ENCODE results near the gene SLC26A4.

SLC26A4 gene

DNA sequence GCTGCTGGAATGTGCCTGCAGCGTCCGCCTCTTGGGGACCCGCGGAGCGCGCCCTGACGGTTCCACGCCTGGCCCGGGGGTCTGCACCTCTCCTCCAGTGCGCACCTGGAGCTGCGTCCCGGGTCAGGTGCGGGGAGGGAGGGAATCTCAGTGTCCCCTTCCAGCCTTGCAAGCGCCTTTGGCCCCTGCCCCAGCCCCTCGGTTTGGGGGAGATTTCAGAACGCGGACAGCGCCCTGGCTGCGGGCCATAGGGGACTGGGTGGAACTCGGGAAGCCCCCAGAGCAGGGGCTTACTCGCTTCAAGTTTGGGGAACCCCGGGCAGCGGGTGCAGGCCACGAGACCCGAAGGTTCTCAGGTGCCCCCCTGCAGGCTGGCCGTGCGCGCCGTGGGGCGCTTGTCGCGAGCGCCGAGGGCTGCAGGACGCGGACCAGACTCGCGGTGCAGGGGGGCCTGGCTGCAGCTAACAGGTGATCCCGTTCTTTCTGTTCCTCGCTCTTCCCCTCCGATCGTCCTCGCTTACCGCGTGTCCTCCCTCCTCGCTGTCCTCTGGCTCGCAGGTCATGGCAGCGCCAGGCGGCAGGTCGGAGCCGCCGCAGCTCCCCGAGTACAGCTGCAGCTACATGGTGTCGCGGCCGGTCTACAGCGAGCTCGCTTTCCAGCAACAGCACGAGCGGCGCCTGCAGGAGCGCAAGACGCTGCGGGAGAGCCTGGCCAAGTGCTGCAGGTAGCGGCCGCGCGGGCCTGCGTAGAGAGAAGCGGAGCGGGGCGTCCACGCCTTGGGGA is 645 bp downstream of the SLC26A4 start:
- DNase-seq: peak; percentile 28

GRCh38 chr7:107661865-107662379 is 1.3 kb downstream of the SLC26A4 start:
- DNase-seq: no peak

DNA sequence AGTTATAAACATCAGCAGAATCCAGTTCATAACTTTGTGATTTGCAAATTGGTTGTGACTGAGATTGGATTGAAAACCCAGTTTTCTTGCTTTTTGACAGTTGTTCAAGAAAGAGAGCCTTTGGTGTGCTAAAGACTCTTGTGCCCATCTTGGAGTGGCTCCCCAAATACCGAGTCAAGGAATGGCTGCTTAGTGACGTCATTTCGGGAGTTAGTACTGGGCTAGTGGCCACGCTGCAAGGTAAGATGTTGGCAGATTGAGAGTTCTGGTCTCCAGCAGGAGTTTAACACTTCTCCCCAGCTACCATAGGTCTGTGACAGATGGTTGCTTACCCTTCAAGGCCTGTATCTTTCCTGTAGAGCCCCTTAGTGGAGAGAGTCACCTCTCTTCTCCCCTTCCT is 2.6 kb downstream of the SLC26A4 start:
- no peak for DNase-seq

GRCh38 chr7:107666790-107667189 is 6.2 kb downstream of the SLC26A4 start:
- no peak for DNase-seq

DNA sequence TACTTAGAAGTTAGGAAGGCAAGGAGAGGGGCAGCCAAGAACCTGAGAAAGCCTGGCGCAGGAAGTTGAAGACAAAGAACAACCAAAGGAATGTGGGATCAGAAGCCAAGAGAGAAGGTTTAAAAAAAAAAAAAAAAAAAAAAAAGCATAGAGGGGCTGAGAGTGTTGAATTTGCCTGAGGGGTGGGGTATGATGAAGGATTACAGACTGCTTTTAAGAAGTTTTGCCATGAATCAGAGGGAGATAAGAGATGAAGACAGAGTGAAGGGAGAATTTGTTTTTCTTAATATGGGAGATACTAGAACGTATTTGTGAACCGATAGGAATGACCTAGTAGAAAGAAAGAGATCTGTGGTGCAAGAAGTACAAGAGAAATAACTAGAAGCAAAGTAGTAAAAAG is 6.7 kb downstream of the SLC26A4 start:
- DNase-seq: no peak

DNA sequence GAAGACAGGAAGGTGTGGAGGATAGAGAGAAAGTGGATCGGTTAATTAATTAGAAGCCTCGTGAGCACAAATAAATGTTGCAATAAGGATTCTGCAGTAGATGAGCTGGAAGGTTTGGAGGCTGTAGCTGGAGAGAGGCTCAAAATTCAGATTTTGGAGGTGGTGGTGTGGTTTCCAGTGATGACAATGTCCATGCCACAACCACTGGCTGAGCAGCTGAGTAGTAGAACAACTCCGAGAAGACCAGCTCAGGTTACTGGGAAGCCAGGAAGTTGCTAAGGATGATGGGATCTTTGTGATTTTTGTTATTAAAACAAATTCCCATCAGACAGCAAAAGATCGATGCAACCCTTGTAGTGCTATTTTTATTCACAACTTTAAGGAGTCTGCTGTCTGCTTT is 7.7 kb downstream of the SLC26A4 start:
- no peak for DNase-seq

GRCh38 chr7:107672183-107672582 is 11.6 kb downstream of the SLC26A4 start:
- no peak for DNase-seq

GRCh38 chr7:107676249-107676648 is 15.6 kb downstream of the SLC26A4 start:
- no peak for DNase-seq

GRCh38 chr7:107678110-107678753 is 17.6 kb downstream of the SLC26A4 start:
- DNase-seq: no peak

DNA sequence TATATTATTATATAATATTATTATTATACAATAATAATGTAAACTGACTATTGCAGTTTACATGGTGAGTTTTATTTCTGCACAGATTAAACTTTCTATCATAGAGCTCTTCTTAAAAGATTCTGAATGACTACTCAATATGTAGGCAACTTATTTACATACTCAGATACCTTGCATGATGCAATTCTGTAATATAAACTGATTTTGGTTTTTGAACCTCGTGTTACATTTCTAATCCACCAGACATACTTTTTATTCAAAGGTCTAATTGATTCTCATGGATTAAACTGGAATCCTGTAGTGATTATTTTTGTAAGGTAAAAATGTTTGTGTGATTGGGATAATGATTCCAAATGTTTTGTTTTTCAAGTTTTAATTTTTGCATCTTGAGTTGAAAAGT is 19.9 kb downstream of the SLC26A4 start:
- DNase-seq: no peak

GRCh38 chr7:107682886-107683285 is 22.3 kb downstream of the SLC26A4 start:
- DNase-seq: no peak

DNA sequence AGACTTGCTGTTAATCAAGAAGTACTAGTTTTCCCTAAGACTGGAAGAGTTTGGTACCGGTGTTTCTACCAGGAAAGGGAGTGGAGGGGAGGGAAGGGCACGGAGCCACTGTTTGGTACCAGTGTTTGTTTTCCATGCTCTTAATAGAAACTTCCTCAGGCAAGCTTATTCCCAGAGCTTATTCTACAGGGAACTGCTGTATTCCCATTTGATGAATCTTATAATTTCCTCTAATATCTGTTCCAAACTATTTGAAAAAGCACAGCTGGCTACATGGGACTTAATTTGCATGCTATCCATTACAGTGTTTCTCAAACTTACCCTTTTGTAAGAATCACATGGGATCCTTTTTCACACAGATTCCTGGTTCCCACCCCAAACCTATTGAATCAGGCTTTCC is 23.7 kb downstream of the SLC26A4 start:
- DNase-seq: no peak

- DNase-seq: no peak
Measured at GRCh38 chr7:107684947-107685463, 24.4 kb downstream of the SLC26A4 start.

DNA sequence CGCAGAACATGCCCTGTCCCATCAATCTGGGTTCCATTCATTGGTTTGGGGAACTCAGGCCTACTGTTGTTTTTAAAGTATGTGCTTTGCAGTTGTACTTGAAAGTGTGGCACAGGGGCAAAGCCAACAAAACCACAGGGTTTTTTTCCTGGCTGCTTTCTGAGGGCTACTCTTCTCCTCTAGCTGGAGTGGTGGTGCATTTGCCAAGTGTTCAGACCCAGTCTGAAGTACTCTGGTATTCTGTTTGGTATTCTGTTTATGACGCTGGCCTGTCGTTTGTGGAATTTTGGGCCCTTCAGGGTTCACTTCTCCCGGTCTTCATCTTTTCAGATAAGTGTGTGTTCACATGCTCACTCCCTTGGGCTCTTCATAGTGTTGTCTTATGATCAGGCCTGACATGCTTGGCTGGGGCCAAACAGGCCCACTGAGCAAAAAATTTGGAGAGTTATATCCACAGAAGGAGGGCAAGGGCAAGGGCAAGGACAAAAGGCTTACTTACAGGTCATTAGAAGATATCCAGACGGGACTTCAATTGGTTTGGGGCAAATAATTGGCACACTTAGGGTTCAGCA is 26.3 kb downstream of the SLC26A4 start:
- no peak for DNase-seq

- no peak for DNase-seq
Measured at GRCh38 chr7:107687656-107688055, 27.0 kb downstream of the SLC26A4 start.

DNA sequence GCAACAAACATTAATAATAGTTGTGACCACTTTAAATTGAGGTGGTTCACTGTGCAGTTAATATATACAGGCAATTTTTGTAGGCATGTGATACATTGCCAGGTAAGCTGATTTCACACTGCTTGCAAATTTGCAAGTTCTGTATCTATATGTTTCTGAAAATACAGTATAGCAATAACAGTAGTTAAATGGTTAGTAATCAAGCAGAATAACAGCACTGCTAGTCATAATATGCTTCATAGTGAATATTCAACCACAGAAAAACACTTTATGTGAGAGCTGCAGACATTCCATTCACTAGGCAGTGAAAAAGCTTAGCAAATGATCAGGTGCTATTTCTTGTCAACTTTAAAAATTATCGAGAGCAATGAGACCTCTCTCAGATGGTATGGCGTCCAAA is 28.9 kb downstream of the SLC26A4 start:
- DNase-seq: no peak

- DNase-seq: no peak
Measured at GRCh38 chr7:107690084-107690483, 29.5 kb downstream of the SLC26A4 start.

GRCh38 chr7:107690611-107691010 is 30.0 kb downstream of the SLC26A4 start:
- no peak for DNase-seq

- DNase-seq: peak; percentile 52
Measured at GRCh38 chr7:107691716-107692115, 31.1 kb downstream of the SLC26A4 start.

- DNase-seq: no peak
Measured at GRCh38 chr7:107692501-107692900, 31.9 kb downstream of the SLC26A4 start.

DNA sequence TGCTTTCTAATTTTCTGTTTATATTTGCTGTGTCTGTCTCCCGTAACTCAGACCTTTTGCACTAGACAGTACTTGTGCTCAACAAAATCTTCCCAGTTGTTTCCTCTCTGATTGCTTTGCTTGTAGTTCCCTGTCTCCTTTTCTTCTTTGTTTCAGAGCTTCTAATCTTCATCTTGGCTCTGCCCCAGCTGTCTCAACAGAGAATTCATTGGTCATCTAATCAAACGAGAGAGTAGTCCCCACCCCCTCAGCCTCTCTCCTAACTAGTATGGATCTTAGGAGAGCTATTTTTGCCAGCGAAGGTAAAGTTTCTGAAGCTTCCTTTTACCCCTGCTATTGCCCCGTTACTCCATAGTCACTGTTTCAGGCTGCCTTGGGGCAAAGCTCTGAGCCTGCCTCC is 32.8 kb downstream of the SLC26A4 start:
- DNase-seq: no peak

- no peak for DNase-seq
Measured at GRCh38 chr7:107694386-107694785, 33.8 kb downstream of the SLC26A4 start.

- no peak for DNase-seq
Measured at GRCh38 chr7:107696330-107696946, 35.8 kb downstream of the SLC26A4 start.

Measured in RPMI8226 (cell line).